ENCODE results near the gene RACK1. TPM values are rescaled to one million over a fixed set of nuclear protein-coding genes. Genes with fewer than 3 reads are reported as not detected.

The RACK1 gene
- polyA plus RNA-seq, 1 donor (not counting 4 experiments of a cell fraction or from before 2014, with no cell fraction given), result 3,291 TPM

DNA sequence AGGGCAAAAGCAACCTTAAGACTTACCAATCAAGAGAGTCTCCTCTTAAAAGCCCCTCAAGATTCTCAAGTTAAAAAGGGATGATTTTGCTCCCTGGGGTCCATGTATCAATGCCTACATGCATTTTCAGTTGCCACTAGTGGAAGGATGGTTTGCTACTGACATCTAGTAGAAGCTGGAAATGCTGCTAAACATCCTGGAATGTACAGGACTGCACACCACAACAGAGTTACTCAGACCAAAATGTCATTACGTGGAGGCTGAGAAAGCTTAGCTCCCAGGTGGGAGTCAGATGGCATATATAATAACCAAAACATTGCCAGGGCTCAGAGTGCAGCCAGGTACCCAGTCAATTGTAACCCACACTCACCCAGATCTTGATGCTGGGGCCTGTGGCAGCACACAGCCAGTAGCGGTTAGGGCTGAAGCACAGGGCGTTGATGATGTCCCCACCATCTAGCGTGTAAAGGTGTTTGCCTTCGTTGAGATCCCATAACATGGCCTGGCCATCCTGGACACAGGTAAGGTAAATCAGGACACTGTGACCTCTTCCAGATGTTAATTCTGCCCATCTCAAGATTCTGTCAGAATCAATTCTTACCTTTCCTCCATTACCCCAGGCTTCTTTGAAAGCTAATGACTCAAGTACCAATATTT lies 5.8 kb downstream of the RACK1 start:
- H3K27ac ChIP-seq (ENCODE audit: control insufficient read depth, insufficient read depth, low read length), result no peak overlapping the region
- peaks cover 53% of the 10 kb centered on the region for H3K79me2 ChIP-seq (ENCODE audit: control insufficient read depth, insufficient read depth, low read length)
- peaks cover 46 to 70% of the 10 kb centered on the region in 2 experiments for H3K36me3 ChIP-seq (ENCODE audit: control insufficient read depth in 2 of 2, extremely low read depth in 1 of 2, insufficient read depth in 2 of 2, low read length in 2 of 2)
- H3K27me3 ChIP-seq (ENCODE audit: control insufficient read depth, extremely low read depth, insufficient read depth, low read length), result no peaks in the 10 kb centered on the region
- no peak overlapping the region for H2AFZ ChIP-seq (ENCODE audit: control insufficient read depth, low read length)
- FAIRE-seq (no peak), DNase-seq (ENCODE audit: low read depth, low spot score) (no peak)
- no peaks in the 10 kb centered on the region for H3K9me1 ChIP-seq (ENCODE audit: control insufficient read depth, extremely low read depth, insufficient read depth, low read length)
- H3K9ac ChIP-seq (ENCODE audit: control insufficient read depth, extremely low read depth, insufficient read depth, low read length), result no peak overlapping the region
- H3K4me2 ChIP-seq (ENCODE audit: control insufficient read depth, extremely low read depth, insufficient read depth, low read depth, low read length), result no peak overlapping the region
- no peaks in the 10 kb centered on the region for H3K9me3 ChIP-seq (ENCODE audit: control insufficient read depth, low read depth, low read length)
- H4K20me1 ChIP-seq (ENCODE audit: control insufficient read depth, extremely low read depth, insufficient read depth, low read length), result peaks cover 59% of the 10 kb centered on the region
- H3K4me3 ChIP-seq (ENCODE audit: control insufficient read depth in 2 of 3, extremely low read depth in 1 of 3, insufficient read depth in 2 of 3, low read depth in 1 of 3, low read length in 3 of 3), result no peak overlapping the region
- peaks cover 8% of the 10 kb centered on the region for H3K4me1 ChIP-seq (ENCODE audit: control insufficient read depth, extremely low read depth, insufficient read depth, low read length)
- TF ChIP-seq, protein P1, sequence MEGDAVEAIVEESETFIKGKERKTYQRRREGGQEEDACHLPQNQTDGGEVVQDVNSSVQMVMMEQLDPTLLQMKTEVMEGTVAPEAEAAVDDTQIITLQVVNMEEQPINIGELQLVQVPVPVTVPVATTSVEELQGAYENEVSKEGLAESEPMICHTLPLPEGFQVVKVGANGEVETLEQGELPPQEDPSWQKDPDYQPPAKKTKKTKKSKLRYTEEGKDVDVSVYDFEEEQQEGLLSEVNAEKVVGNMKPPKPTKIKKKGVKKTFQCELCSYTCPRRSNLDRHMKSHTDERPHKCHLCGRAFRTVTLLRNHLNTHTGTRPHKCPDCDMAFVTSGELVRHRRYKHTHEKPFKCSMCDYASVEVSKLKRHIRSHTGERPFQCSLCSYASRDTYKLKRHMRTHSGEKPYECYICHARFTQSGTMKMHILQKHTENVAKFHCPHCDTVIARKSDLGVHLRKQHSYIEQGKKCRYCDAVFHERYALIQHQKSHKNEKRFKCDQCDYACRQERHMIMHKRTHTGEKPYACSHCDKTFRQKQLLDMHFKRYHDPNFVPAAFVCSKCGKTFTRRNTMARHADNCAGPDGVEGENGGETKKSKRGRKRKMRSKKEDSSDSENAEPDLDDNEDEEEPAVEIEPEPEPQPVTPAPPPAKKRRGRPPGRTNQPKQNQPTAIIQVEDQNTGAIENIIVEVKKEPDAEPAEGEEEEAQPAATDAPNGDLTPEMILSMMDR (optimal IDR thresholded peaks at IDR 0.05 in 1 of 3, IDR thresholded peaks at IDR 0.05 in 1 of 3, conservative IDR thresholded peaks at IDR 0.05 in 1 of 3; ENCODE audit: extremely low read depth in 1 of 3, insufficient read depth in 2 of 3, low read length in 3 of 3), result no peak
- no peak for TF ChIP-seq EZH2 (IDR thresholded peaks at IDR 0.05; ENCODE audit: low read length)
- dilution Hi-C loops (cut with MboI; ENCODE audit: extremely low pct_ligation_motif_present, low sequenced_read_pairs), result no loop called here

DNA sequence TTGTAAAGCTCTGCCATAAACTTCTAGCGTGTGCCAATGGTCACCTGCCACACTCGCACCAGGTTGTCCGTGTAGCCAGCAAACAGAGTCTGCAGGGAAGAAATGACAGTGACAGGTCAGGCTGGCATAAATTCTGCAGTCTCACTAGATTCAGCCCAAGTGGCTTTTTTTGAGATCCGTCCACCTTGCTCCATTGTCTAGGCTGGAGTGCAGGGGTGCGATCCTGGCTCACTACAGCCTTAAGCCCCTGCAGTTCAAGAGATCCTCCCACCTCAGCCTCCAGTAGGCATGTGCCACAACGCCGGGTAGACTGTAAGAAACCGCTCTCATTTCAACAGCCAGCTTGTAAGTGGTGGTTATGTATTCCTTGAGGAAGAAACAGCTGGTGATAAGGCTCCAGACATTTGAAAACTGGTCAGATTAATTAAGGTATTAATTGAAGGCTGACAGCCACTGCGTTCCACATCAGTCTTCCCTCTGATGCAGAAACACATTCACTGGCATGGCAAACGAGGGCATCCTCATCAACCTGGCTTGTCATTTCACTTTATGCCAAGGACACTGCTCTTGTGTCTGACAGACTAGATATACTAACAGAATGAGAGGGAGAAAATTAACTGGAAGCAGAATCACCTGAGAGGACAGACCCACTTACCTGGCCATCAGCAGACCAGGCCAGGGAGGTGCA lies 6.6 kb downstream of the RACK1 start:
- no peak overlapping the region for H3K4me2 ChIP-seq (ENCODE audit: control insufficient read depth, extremely low read depth, insufficient read depth, low read depth, low read length)
- H3K36me3 ChIP-seq (ENCODE audit: control insufficient read depth in 2 of 2, extremely low read depth in 1 of 2, insufficient read depth in 2 of 2, low read length in 2 of 2), result peaks cover 50 to 62% of the 10 kb centered on the region in 2 experiments
- DNase-seq (ENCODE audit: low read depth, low spot score) (no peak), FAIRE-seq (no peak)
- dilution Hi-C loops (cut with MboI; ENCODE audit: extremely low pct_ligation_motif_present, low sequenced_read_pairs), result no loop called here
- no peaks in the 10 kb centered on the region for H3K27me3 ChIP-seq (ENCODE audit: control insufficient read depth, extremely low read depth, insufficient read depth, low read length)
- no peak overlapping the region for H3K27ac ChIP-seq (ENCODE audit: control insufficient read depth, insufficient read depth, low read length)
- no peaks in the 10 kb centered on the region for H3K9me1 ChIP-seq (ENCODE audit: control insufficient read depth, extremely low read depth, insufficient read depth, low read length)
- H4K20me1 ChIP-seq (ENCODE audit: control insufficient read depth, extremely low read depth, insufficient read depth, low read length), result peaks cover 61% of the 10 kb centered on the region
- no peak overlapping the region for H3K4me3 ChIP-seq (ENCODE audit: control insufficient read depth in 2 of 3, extremely low read depth in 1 of 3, insufficient read depth in 2 of 3, low read depth in 1 of 3, low read length in 3 of 3)
- H3K4me1 ChIP-seq (ENCODE audit: control insufficient read depth, extremely low read depth, insufficient read depth, low read length), result peaks cover 8% of the 10 kb centered on the region
- peaks cover 45% of the 10 kb centered on the region for H3K79me2 ChIP-seq (ENCODE audit: control insufficient read depth, insufficient read depth, low read length)
- H3K9me3 ChIP-seq (ENCODE audit: control insufficient read depth, low read depth, low read length), result no peaks in the 10 kb centered on the region
- H2AFZ ChIP-seq (ENCODE audit: control insufficient read depth, low read length), result no peak overlapping the region
- H3K9ac ChIP-seq (ENCODE audit: control insufficient read depth, extremely low read depth, insufficient read depth, low read length), result no peak overlapping the region
- TF ChIP-seq EZH2 (IDR thresholded peaks at IDR 0.05; ENCODE audit: low read length), result no peak
- TF ChIP-seq, protein P1 (optimal IDR thresholded peaks at IDR 0.05 in 1 of 3, IDR thresholded peaks at IDR 0.05 in 1 of 3, conservative IDR thresholded peaks at IDR 0.05 in 1 of 3; ENCODE audit: extremely low read depth in 1 of 3, insufficient read depth in 2 of 3, low read length in 3 of 3), result no peak
